Urothelium cell line (cell line): ENCODE measurements around the gene CLDN34.
A peak's percentile ranks its signal among the peaks of the same experiment; 100 is the strongest.

Experiments
- DNase-seq: peaks from one replicate; pipeline ENCODE4 v3.0.0; 2011; ENCODE audit warnings: low spot score, mixed read lengths
- FAIRE-seq: peaks from 2 replicates; lab custom pipeline; 2011; peaks lifted over from hg19 to GRCh38; lab: Jason Lieb, UNC

CLDN34 gene

GRCh38 chrX:10015355-10015722 is 48.2 kb downstream of the CLDN34 start:
- FAIRE-seq (no peak), DNase-seq (no peak)

- FAIRE-seq (no peak), DNase-seq (no peak)
These were observed 48.8 kb downstream of the CLDN34 start for GRCh38 chrX:10015723-10016518.

- DNase-seq: no peak
- no peak for FAIRE-seq
These were observed 49.5 kb downstream of the CLDN34 start for GRCh38 chrX:10016519-10017132.

- peak; percentile 26 for DNase-seq
These were observed 50.7 kb downstream of the CLDN34 start for GRCh38 chrX:10017872-10018271.

More at GRCh38 chrX:10017872-10018271, 50.7 kb downstream of the CLDN34 start:
- FAIRE-seq: no peak
